Skeletal muscle cell (primary cell): ENCODE results near the gene BANF2.

ENCODE experiments used
- DNase-seq: peaks from one replicate; pipeline ENCODE4 v3.0.0-alpha.2; 2010; ENCODE audit warnings: low read depth
- H3K4me3 ChIP-seq: 2 replicates; pipeline ENCODE4 v1.5.1; 2011; ENCODE audit warnings: low read depth, mild to moderate bottlenecking, control low read depth, low read length, moderate library complexity

The BANF2 gene

DNA sequence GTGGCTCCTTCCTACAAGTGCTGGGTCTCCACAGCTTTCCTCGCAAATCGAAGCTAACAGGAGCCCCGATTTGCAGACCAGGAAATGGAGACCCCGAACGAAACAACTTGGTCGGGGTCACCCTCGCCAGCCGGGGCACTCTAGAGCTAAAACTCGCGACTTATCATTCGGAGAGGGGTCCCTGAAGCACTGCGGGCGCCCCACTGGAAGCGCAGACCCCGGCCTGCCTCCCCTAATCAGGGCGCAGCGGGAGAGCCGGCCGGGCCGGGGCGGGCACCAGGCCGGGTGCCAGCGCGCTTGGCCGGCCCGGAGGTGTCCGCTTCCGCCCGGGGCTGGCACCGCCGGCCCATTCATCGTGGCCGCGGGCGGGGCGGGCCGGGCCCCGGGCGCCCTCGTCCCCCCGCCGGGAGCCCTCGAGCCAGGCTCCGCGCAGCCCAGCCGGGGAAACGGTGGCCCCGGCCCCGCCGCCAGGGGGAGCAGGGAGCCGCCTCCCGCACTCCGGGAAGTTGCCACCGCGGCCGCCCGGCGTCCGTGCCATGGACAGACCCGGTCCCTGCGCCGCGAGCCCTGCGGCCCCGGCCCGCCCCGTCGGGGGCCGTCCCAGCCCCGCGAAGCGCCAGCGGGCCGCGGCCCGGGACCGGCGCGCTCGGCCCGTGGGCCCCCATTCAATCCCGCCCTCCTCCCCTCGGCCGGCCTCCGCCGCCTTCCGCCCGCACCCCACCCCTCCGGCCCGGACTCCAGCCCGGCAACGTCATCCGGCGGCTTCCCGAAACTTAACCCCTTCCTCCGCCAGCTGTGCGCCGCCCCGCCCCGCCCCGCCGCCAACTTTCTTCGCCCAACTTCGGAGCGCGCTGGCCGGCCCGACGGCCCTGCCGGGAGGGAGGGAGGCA lies 18.7 kb upstream of the BANF2 start:
- DNase-seq = peak; percentile 22

DNA sequence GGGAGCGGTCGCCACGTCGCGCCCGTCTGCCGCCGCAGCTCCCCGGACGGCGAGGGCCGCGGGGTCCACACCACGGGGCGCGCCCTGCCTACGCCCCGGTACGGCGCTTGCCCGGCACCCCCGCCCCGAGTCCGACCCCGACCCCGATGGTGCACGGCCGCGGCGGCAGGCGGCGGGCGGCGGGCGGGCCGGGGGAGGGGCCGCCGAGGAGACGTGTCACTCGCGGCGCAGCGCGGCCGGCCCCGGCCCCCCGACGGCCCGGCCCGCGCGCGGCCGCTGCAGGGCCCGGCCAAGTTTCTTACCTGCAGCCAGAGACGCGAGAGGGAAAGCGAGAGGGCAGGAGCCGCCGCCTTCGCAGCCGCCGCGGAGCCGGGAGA lies 18.1 kb upstream of the BANF2 start:
- no peak for DNase-seq

More for the DNA sequence above, 18.7 kb upstream of the BANF2 start:
- H3K4me3 ChIP-seq = peak overlapping the region; percentile 81

DNA sequence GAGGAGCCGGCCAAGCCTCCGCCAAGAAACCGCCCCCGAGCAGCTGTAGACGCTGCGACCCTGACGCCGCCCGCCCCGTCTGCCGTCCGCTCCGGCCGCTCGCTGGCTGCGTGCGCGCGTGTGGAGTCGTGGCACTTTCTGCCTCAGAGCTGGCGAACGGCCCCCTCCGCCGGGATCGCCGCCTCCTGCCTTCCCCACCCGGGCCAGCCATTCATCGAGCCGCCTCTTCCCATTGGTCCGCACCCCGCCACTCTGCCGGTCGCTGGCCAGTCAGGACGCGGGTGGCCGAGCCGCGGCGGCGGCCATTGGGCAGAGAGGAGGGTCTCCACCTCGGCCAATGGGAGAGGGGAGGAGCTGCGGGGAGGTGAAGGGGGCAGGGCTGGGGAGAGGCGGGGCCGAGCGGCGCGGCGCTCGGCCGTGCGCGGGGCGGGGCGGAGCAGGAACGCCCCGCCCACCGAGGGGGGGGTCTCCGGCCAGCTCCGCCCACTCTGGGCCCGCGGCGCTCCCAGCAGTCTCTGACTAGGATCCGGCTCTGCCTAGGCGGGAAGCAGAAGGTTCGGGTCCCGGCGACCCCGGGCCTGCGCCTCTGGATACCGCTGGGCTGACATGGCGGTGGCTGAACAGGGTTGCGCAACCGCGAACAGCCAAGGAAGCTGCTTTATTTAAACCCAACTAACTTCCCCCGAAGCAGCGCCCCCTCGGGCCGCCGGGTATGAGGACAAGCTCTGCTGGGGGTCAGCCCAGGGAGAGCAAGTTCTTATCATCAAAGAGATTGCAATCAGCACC lies 17.5 kb upstream of the BANF2 start, which contains the start of gene RRBP1:
Gene RRBP1, minus strand, starts transcription at position 140 of the 786 bp plus-strand sequence. CDS start 21,735 bp downstream, outside the sequence.
- peak within 1 kb of the TSS; percentile 81 for H3K4me3 ChIP-seq
- DNase-seq = peak; percentile 95

More for the DNA sequence above, 18.1 kb upstream of the BANF2 start:
- peak overlapping the region; percentile 81 for H3K4me3 ChIP-seq

DNA sequence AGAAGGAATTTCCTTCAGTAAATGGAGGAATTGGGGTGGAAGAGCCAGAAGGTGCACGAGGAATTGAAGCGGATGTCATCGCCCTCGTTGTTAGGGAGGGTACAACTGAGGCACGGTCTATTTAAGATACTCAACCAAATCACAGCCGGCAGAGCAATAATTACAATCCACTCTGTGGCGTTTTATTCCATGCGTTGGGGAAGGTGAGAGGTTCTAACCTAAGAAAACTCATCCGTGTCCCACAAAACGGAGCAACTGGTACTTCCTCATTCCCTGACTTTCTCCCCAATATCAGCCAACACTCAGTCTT lies 16.9 kb upstream of the BANF2 start:
- no peak for DNase-seq

DNA sequence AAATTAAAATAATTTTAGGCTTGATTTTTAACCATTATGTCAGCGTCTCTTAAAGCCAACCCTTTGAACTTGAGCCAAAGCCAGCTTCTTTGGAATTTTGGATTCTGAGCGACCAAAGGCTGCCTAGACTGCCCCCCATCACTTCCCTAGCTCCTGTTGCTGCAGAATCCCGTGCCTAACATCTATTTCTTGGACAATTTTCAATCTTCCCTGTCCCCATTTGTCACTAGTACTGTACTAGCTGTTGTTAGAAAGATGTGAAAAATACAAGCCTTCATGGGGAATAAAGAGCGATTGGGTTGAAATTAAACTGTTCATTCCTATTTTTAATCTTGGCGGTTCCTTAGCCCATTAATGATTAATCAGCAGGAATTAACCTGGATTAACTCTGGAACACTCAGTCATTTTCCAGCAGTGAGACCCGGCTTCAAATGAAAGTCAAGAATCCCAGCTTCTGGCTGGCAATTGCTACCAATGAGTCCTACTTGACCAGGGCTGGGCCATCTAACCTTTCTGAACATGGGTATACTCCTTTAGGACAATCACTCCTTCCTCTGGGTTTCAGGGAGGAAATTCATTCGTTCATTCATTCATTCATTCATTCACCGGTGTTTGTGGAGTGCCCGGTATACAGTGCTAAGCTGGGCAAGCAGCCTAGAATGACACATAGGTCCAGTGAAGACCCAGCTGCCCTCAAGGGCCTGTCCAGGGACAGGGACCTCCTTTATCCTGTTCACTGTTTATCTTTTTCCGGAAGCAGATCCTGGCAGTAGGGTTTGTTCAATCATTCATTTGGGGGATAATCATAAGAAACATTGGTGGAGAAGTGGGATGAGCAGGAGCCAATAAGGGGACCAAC lies 16.3 kb upstream of the BANF2 start:
- H3K4me3 ChIP-seq = no peak overlapping the region

More for the DNA sequence above, 16.9 kb upstream of the BANF2 start:
- peak overlapping the region; percentile 56 for H3K4me3 ChIP-seq

DNA sequence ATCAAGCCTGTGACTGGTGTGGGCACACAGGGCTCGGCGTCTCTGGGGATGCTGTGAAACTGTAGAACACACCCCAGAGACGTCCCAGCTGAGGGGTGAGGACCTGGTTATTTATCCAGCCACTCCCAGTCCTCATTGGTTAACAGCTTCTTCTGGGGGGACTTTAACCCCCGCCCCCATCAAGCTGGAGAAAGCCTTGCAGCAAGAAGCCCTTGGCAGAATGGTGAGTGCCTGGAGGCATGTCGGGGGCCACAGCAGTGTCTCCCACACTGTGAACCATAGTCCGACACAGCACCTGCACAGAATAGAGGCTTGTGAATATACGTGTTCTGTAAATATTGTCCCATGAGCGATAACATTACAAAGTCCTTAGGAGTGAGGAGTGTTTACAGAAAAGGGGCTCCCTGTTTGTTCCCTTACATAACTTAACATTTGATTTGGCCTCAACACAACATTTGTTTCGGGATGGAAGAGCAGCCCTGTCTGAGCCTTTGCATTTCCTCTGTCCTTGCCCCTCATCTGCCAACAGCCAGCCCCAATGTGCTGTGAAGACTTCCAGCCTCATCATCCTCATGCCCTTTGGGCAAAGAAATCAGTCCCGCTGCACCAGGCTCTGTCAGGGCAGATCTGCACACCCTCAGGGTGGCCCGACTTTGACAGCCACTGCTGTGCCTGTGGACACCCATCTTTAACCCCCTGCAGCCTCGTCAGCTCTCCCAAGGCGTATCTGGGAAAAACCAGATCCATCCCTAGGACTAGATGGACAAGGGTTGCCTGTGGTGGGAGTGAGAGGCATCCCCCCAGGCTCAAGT lies 15.5 kb upstream of the BANF2 start:
- no peak overlapping the region for H3K4me3 ChIP-seq
- no peak for DNase-seq

More for the DNA sequence above, 16.3 kb upstream of the BANF2 start:
- DNase-seq = no peak

DNA sequence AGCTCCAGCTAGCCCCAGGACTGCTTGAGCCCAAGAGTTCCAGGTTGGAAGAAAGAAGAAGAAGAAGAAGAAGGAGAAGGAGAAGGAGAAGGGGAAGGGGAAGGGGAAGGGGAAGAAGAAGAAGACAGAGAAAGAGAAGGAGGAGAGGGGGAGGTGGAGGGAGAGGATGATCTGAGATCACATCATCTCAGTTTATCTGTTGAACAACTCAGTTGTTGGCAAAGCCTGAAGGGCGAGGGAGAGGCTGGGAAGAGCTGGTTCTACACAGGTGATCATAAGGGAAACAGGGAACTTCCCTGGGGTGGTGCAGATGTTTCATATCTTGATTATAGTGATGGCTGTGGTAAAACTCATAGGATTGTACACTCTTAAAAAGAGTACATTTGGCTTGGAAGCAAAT lies 14.6 kb upstream of the BANF2 start:
- H3K4me3 ChIP-seq = no peak overlapping the region

DNA sequence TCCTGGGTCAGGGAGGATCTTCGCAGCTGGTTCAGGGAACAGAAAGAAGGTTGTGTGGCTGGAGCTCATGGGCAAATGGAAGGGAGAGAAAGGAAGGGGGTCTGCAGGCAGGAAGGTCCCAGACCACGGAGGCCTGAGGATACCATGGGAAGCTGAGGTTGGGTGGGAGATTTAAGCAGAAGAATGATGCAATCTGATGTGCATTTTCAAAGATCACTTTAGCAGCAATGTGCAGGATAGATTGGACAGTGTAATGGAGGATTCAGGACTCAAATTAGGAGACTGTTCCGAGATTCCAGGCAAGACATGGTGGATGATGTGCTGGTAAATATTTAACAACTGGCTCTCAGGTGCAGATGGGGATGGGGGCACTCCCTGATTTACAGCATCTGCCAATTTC lies 12.0 kb upstream of the BANF2 start:
- no peak overlapping the region for H3K4me3 ChIP-seq
- no peak for DNase-seq

More for the DNA sequence above, 14.6 kb upstream of the BANF2 start:
- DNase-seq = no peak

DNA sequence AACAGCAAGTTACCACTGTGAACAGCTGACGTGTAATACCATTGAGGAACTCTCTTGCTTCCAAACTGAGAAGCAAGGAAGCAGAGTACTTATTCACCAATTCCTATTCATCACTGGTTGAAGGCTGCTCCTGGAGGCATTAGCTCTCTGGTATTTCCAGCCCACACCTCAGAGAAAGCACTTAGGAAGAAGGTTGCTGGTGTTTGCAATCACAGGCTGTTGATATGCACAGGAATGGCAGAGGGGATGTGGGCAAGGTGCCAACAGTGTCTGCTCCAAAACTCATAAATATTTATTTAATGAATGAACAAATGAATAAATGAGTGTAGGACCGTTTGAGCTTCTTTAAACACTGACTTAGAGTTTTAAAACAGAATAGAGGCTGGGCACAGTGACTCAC lies 10.8 kb upstream of the BANF2 start:
- H3K4me3 ChIP-seq = no peak overlapping the region
- DNase-seq = no peak

DNA sequence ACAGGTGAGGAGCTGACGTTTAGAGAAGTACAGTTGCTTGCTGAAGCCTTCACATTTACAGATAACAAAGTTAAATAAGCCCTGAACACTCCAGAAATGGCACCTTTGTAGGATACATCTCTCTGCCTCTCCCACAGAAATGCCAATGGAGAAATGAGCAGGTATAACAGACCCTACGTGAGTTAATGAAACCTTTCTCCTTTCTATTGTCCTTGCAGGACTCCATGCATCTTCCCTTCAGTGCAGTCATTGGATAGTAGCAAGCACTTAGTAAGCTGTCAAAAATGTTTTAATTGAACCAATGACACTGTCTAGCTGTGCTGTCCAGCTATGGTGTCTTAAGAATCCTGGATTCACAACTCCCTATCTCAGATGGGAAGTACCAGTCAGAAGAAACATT lies 9.6 kb upstream of the BANF2 start:
- no peak for DNase-seq

DNA sequence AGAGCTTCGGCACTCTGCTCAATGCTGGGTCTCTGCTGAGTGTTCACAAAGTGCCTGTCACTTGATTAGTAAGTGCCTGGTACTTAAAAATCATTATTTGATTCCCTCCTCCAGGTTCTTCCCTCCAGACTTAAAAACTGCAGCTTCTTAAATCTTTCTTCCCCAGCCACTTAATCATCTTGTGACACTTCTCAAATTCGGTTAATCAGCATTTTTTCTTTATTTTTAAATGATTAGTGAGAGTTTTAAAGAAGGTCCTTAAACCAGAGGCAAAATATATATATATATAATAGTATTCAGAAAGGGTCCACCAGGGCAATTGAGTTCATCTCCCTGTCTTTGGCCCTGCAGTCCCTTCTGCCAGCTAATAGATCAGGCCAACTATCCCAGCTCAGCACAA lies 8.0 kb upstream of the BANF2 start:
- H3K4me3 ChIP-seq = no peak overlapping the region
- DNase-seq = no peak

More for the DNA sequence above, 9.6 kb upstream of the BANF2 start:
- no peak overlapping the region for H3K4me3 ChIP-seq

DNA sequence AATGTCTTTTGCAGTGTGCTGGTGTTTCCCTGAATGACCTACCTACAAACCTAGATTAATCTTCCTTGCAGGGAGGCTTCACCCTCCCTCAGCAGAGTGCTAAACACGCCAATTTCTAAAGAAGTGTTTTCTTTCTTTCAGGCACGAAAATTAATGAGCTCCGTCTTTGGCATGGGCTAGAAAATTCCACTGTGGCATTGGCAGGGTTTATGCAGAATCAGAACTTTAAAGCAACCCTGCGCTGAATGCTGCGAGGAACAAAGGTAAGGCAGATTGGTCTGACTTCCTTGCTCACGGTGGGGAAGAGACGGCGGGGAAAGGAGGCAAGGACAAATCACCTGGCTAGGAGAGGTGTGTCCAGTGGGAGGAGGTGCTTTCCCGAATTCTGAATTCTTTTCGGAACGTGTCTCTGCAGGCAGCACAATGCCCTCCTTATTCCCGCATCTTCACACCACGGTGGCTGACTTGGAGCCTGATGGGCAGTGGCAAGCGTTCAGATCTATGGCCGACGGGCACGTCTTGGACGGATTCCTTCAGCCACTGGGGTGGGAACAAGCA lies 6.2 kb upstream of the BANF2 start:
- no peak for DNase-seq
- H3K4me3 ChIP-seq = no peak overlapping the region

DNA sequence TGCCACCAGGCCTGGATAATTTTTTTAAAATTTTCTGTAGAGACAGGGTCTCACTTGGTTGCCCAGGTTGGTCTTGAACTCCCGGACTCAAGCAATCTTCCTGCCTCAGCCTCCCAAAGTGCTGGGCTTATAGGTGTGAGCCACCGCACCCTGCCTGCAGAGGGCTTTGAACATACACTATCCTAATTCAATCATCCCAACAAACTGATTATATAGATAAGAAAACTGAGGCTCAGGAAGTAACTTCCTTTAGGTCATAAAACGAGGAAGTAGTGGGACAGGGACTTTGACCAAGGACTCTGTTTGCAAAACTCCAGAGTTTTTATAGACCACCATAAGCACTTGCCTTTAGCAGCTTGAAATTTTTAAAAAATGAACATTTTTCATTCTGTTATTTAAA lies 5.0 kb upstream of the BANF2 start:
- H3K4me3 ChIP-seq = no peak overlapping the region
- no peak for DNase-seq

DNA sequence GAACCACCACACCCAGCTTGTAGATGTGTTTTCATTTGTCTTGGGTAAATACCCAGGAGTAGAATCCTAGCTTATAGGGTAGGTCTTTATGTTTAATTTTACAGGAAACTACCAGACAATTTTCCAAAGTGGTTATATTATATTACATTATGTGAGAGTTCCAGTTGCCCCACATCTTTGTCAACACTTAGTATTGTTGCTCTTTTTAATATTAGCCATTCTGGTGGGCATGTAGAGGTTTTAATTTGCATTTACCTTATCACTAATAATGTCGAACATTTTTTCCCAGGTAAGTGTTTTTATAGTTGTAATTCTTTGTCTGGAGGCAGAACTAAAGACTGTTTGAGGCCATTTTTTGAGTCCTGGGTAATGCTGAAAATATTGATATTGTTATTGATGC lies 3.5 kb upstream of the BANF2 start:
- DNase-seq = no peak
- H3K4me3 ChIP-seq = no peak overlapping the region

DNA sequence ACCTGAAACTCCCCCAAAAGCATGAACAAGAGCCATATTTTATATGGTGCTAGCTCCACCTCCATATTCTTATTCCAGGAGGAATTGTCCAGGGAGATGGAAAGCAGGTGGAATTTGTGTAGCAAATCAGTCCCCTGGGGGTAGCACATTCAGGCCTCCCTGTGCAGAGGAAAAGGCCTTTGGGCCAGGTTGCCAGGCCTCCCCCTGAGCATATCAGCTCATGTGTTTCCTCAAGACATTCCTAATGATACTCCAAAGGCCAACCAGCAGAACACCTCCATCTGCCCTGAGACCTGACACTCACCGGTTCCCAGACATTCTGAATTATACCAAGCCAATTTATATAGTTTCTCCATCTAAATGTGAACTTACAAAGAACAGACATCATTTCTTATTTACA lies 2.6 kb upstream of the BANF2 start:
- H3K4me3 ChIP-seq = no peak overlapping the region
- no peak for DNase-seq

DNA sequence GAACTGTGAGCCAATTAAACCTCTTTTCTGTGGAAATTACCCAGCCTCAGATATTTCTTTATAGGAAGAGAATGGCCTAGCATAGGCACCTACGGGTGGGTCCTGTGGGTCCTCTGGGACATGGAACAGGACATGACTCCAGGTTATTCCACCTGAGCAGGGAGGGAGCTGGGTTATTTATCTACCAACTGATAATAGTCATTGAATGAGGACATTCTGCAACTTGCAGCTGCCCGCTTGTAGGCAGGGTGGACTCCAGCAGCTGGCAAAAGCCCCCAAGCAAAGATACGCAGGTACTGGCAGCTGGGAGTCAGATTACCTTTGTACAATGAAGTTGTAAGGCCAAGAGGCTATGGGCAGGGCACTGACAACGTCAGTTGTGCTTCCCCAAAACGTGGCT lies 1.4 kb upstream of the BANF2 start:
- H3K4me3 ChIP-seq = no peak overlapping the region
- no peak for DNase-seq

DNA sequence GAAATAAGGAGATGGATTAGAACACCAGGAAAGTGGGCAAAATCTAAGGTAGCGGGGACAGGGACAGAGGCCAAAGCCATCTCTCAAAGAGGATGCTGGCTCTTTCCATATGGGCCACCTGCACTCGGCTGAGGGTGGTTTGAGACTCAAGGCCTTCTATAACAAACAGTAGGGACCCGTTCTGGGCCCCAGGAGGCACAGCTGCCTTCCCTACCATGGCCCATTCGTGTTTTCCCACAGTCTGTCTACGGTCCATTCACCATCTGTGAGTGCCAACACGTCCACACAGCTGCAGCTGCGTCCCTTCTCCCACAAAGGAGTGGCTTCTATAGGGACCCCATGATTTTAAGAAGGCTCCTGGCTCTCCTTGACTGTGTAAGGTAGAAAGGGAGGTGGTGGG lies 871 bp downstream of the BANF2 start:
- H3K4me3 ChIP-seq = no peak overlapping the region
- DNase-seq = no peak

DNA sequence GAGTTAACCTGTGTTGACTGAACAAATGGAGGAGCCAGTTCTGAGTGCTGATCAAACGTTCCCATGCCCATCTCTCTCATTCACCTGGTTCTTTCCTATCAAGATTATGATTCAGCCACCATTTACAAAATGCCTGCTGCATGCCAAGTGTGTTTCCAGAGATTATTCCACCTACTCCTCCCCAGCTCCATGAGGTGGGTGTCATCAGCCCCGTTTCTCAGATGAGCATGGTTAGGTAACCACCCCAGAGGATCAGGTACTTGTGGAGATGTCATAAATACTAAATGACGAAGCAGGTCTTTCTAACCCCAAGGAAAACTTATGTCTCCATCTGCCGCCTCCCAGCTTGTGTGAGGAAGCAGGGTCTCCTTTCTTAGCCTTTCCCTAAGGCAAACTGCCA lies 2.1 kb downstream of the BANF2 start:
- H3K4me3 ChIP-seq = no peak overlapping the region
- DNase-seq = no peak
